Panc1 (cell line): ENCODE measurements around the gene SEH1L. TPM values are rescaled to one million over a fixed set of nuclear protein-coding genes. Genes with fewer than 3 reads are reported as not detected.

Experiments used
- ATAC-seq: fragments of 200-7000 bp; cut with Tn5 transposase; 2 replicates; pipeline ENCODE4 v1.9.1; 2020; ENCODE audit warnings: mild to moderate bottlenecking, moderate library complexity
- BruUV-seq: library from RNA; stranded (reverse); fragments of 400-500 nt; replicated peaks from 2 replicates; lab custom pipeline; 2021; lab: Mats Ljungman, UMichigan
- CTCF ChIA-PET: fragments of 300-600 bp; sonication (Branson Sonifier 250); formaldehyde crosslinking; loops from one replicate; lab custom pipeline; 2022; ENCODE audit warnings: antibody characterized with exemption; lab: Charles Lee
- POLR2A ChIA-PET: fragments of 300-600 bp; sonication (Branson Sonifier 250); formaldehyde crosslinking; loops from one replicate; lab custom pipeline; 2022; ENCODE audit warnings: antibody characterized with exemption; lab: Charles Lee
- DNase-seq: peaks from one replicate; pipeline ENCODE4 v3.0.0-alpha.2; 2010; ENCODE audit warnings: low read depth, low spot score
- H3K27ac ChIP-seq: 2 replicates; pipeline ENCODE4 v1.5.1; 2011; ENCODE audit warnings: mild to moderate bottlenecking, low read length, inconsistent platforms
- H3K27me3 ChIP-seq: fragments of 200-500 bp; sonication (Bioruptor generic); 2 replicates; pipeline ENCODE4 v1.6.0; 2014; ENCODE audit warnings: low read length, inconsistent platforms; ENCODE audit not compliant: control insufficient read depth, insufficient read depth
- H3K36me3 ChIP-seq: fragments of 200-500 bp; sonication (Bioruptor generic); 2 replicates; pipeline ENCODE4 v1.5.1; 2014; ENCODE audit warnings: inconsistent platforms, mild to moderate bottlenecking, low read length, moderate library complexity; ENCODE audit not compliant: control insufficient read depth, insufficient read depth
- H3K4me1 ChIP-seq: 2 replicates; pipeline ENCODE4 v1.5.1; 2011; ENCODE audit warnings: inconsistent platforms, mild to moderate bottlenecking, low read length, moderate library complexity; ENCODE audit not compliant: control insufficient read depth, insufficient read depth
- H3K4me3 ChIP-seq, 2 experiments: 2 replicates each; pipeline ENCODE4 v1.5.1; 2011 to 2012; ENCODE audit warnings: low read depth in 2 of 2, low read length in 2 of 2, mild to moderate bottlenecking in 2 of 2, inconsistent platforms in 1 of 2, moderate library complexity in 1 of 2
- H3K9me3 ChIP-seq: fragments of 200-500 bp; sonication (Bioruptor generic); 2 replicates; pipeline ENCODE4 v1.5.1; 2014; ENCODE audit warnings: low read depth, mild to moderate bottlenecking, inconsistent platforms, low read length, moderate library complexity; ENCODE audit not compliant: control insufficient read depth, insufficient read depth
- CTCF ChIP-seq: fragments of 450-650 bp; IDR thresholded peaks from 2 replicates; pipeline ENCODE4 v1.5.1; 2017; ENCODE audit warnings: mild to moderate bottlenecking
- POLR2AphosphoS5 ChIP-seq: IDR thresholded peaks from 2 replicates; pipeline ENCODE4 v1.6.1; 2012; ENCODE audit warnings: mild to moderate bottlenecking, low read depth, low read length, moderate library complexity
- REST ChIP-seq, 2 experiments: IDR thresholded peaks; 2 replicates each; pipeline ENCODE4 v1.6.1; 2011 to 2012; ENCODE audit warnings: low read depth in 2 of 2, control low read depth in 1 of 2, low read length in 1 of 2, mild to moderate bottlenecking in 1 of 2, moderate library complexity in 1 of 2; ENCODE audit not compliant: insufficient read depth in 1 of 2
- SIN3A ChIP-seq: IDR thresholded peaks from 2 replicates; pipeline ENCODE4 v1.6.1; 2012; ENCODE audit warnings: low read depth, mild to moderate bottlenecking, low read length, moderate library complexity, borderline replicate concordance; ENCODE audit not compliant: insufficient read depth
- TCF7L2 ChIP-seq: IDR thresholded peaks from 2 replicates; pipeline ENCODE4 v1.6.1; 2011; ENCODE audit warnings: mild to moderate bottlenecking, low read depth, low read length, inconsistent platforms
- in situ Hi-C: cut with HindIII; loops from 2 replicates; pipeline ENCODE4 v1.10.0; 2016; ENCODE audit warnings: low sequenced_read_pairs, low pct_unique_long_range_greater_than_20kb
- intact Hi-C: fragments of 100-400 bp; cut with micrococcal nuclease; formaldehyde crosslinking; loops from one replicate; pipeline ENCODE4 v1.10.0; 2022; ENCODE audit not compliant: unreplicated experiment
- total RNA-seq: library from RNA; stranded (reverse); gene quantifications from one replicate; pipeline ENCODE4 v1.2.1, GENCODE V29; 2021; ENCODE audit not compliant: unreplicated experiment

Gene SEH1L
- total RNA-seq, 1 experiment from 2014 or later = 86.5 TPM

- CTCF ChIA-PET = no interaction called here
Measured at GRCh38 chr18:12995424-12995823, 47.6 kb downstream of the SEH1L start.

GRCh38 chr18:12995952-12996477 is 48.2 kb downstream of the SEH1L start:
- ATAC-seq (no peak), DNase-seq (no peak)
- no peak overlapping the region for H3K27ac ChIP-seq
- ChIA-PET CTCF (no interaction called here), POLR2A (no interaction called here)
- in situ Hi-C loops = no loop called here
- no peak overlapping the region for H3K4me3 ChIP-seq
- TF ChIP-seq REST (IDR thresholded peaks at IDR 0.05; ENCODE audit: insufficient read depth in 1 of 2, low read depth in 2 of 2, low read length in 1 of 2) = no peak
- peaks cover 14% of the 10 kb centered on the region for H3K36me3 ChIP-seq
- peaks cover 10% of the 10 kb centered on the region for H3K4me1 ChIP-seq
- intact Hi-C loops = no loop called here
- BruUV-seq = no TSS peak
- no peaks in the 10 kb centered on the region for H3K27me3 ChIP-seq
- no peaks in the 10 kb centered on the region for H3K9me3 ChIP-seq

More at GRCh38 chr18:12995424-12995823, 47.6 kb downstream of the SEH1L start:
- in situ Hi-C loops = no loop called here
- no peak for ATAC-seq
- no TSS peak for BruUV-seq
- H3K27me3 ChIP-seq = no peaks in the 10 kb centered on the region
- H3K9me3 ChIP-seq = no peaks in the 10 kb centered on the region
- intact Hi-C loops = no loop called here
- DNase-seq = no peak
- POLR2A ChIA-PET = interaction anchor here (0.7 kb wide), 1 partner anchor 18 kb away, joined by 3 read pairs; no protein-coding TSS in a partner anchor
- H3K36me3 ChIP-seq = peaks cover 14% of the 10 kb centered on the region
- H3K4me3 ChIP-seq = no peak overlapping the region
- no peak overlapping the region for H3K27ac ChIP-seq
- H3K4me1 ChIP-seq = peaks cover 10% of the 10 kb centered on the region
- TF ChIP-seq TCF7L2 (no peak), CTCF (no peak), SIN3A (no peak), REST (IDR thresholded peaks at IDR 0.05; ENCODE audit: insufficient read depth in 1 of 2, low read depth in 2 of 2, low read length in 1 of 2) (no peak), POLR2AphosphoS5 (no peak)
